ENCODE measurements around the gene CDH13.

GRCh38 chr16:83630979-83631378 lies 1004.2 kb downstream of the CDH13 start:
- TF ChIP-seq, protein P1, sequence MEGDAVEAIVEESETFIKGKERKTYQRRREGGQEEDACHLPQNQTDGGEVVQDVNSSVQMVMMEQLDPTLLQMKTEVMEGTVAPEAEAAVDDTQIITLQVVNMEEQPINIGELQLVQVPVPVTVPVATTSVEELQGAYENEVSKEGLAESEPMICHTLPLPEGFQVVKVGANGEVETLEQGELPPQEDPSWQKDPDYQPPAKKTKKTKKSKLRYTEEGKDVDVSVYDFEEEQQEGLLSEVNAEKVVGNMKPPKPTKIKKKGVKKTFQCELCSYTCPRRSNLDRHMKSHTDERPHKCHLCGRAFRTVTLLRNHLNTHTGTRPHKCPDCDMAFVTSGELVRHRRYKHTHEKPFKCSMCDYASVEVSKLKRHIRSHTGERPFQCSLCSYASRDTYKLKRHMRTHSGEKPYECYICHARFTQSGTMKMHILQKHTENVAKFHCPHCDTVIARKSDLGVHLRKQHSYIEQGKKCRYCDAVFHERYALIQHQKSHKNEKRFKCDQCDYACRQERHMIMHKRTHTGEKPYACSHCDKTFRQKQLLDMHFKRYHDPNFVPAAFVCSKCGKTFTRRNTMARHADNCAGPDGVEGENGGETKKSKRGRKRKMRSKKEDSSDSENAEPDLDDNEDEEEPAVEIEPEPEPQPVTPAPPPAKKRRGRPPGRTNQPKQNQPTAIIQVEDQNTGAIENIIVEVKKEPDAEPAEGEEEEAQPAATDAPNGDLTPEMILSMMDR (IDR thresholded peaks at IDR 0.05; ENCODE audit: low read length), result no peak
- no peak for TF ChIP-seq EZH2 (optimal IDR thresholded peaks at IDR 0.05; ENCODE audit: low read depth, low read length)
